HepG2 (cell line): Measurements from ENCODE around the gene LRRC28. TPM values are rescaled to one million over a fixed set of nuclear protein-coding genes. Genes with fewer than 3 reads are reported as not detected.

Source experiments
- ATAC-seq: fragments of 200-7000 bp; cut with Tn5 transposase; 3 replicates; pipeline ENCODE4 v1.9.1; 2020; ENCODE audit warnings: mild to moderate bottlenecking, moderate library complexity
- BruUV-seq: library from RNA; stranded (reverse); fragments of 400-500 nt; replicated peaks from 2 replicates; lab custom pipeline; 2021; lab: Mats Ljungman, UMichigan
- CTCF ChIA-PET: fragments of 300-600 bp; formaldehyde crosslinking; extraction: SDS; loops from one replicate; lab custom pipeline; 2021; ENCODE audit warnings: low total read pairs, inconsistent platforms, low intra/inter-chr PET ratio; lab: Yijun Ruan, JAX
- POLR2A ChIA-PET: fragments of 350-600 bp; sonication (Branson Sonifier 250); formaldehyde crosslinking; loops from one replicate; lab custom pipeline; 2020; ENCODE audit warnings: antibody characterized with exemption, inconsistent platforms; lab: Yijun Ruan, JAX
- DNase-seq: peaks from one replicate; pipeline ENCODE4 v3.0.0-alpha.2; 2015; ENCODE audit warnings: low spot score
- FAIRE-seq: peaks from 3 replicates; lab custom pipeline; 2011; peaks lifted over from hg19 to GRCh38; lab: Jason Lieb, UNC
- H2AFZ ChIP-seq: one replicate; pipeline ENCODE4 v1.6.1; 2011; ENCODE audit warnings: low read length, inconsistent platforms
- H3K27ac ChIP-seq: fragments of 300-600 bp; 3 replicates; pipeline ENCODE4 v1.8.0; 2011; ENCODE audit warnings: mixed run types, mild to moderate bottlenecking, mixed read lengths, low read length, inconsistent platforms; ENCODE audit not compliant: insufficient read depth; ENCODE audit errors: extremely low read length
- H3K27me3 ChIP-seq, 2 experiments: fragments of 200-600 bp in 1 of 2; 2 replicates in 1 of 2; 3 replicates in 1 of 2; pipeline versions ENCODE4 v1.6.0 to v1.8.0; 2011; ENCODE audit warnings: low read length in 2 of 2, mild to moderate bottlenecking in 2 of 2, moderate library complexity in 2 of 2, inconsistent platforms in 1 of 2; ENCODE audit not compliant: insufficient read depth in 2 of 2, control insufficient read depth in 1 of 2
- H3K36me3 ChIP-seq, 2 experiments: fragments of 200-600 bp in 1 of 2; replicated peaks in 1 of 2; 2 replicates in 1 of 2; 3 replicates in 1 of 2; pipeline versions ENCODE4 v1.5.1 to v1.8.0; 2011; ENCODE audit warnings: low read length in 2 of 2, inconsistent platforms in 1 of 2; ENCODE audit not compliant: insufficient read depth in 2 of 2, control insufficient read depth in 1 of 2
- H3K4me1 ChIP-seq: 2 replicates; pipeline ENCODE4 v1.5.1; 2012; ENCODE audit warnings: low read length, inconsistent platforms; ENCODE audit not compliant: insufficient read depth
- H3K4me2 ChIP-seq: 2 replicates; pipeline ENCODE4 v1.6.0; 2011; ENCODE audit warnings: low read depth, low read length, inconsistent platforms
- H3K4me3 ChIP-seq, 3 experiments: fragments of 200-600 bp in 1 of 3; sonication (generic), shearing (Covaris generic) in 1 of 3; replicated peaks in 1 of 3; 2 replicates each; pipeline ENCODE4 v1.5.1; 2011 to 2016; ENCODE audit warnings: low read length in 3 of 3, inconsistent platforms in 2 of 3, low read depth in 2 of 3, mild to moderate bottlenecking in 2 of 3, control low read depth in 1 of 3, mixed read lengths in 1 of 3; ENCODE audit not compliant: insufficient read depth in 1 of 3
- H3K79me2 ChIP-seq: one replicate; pipeline ENCODE4 v1.6.1; 2011; ENCODE audit warnings: low read length, inconsistent platforms; ENCODE audit not compliant: insufficient read depth
- H3K9ac ChIP-seq: 2 replicates; pipeline ENCODE4 v1.6.0; 2011; ENCODE audit warnings: mild to moderate bottlenecking, low read depth, low read length, inconsistent platforms; ENCODE audit not compliant: insufficient read depth
- H3K9me3 ChIP-seq: 2 replicates; pipeline ENCODE4 v1.5.1; 2012; ENCODE audit warnings: mild to moderate bottlenecking, low read length
- H4K20me1 ChIP-seq: 2 replicates; pipeline ENCODE4 v1.6.0; 2011; ENCODE audit warnings: inconsistent platforms, mild to moderate bottlenecking, low read length, moderate library complexity; ENCODE audit not compliant: insufficient read depth
- IRF2 ChIP-seq: IDR thresholded peaks from 2 replicates; pipeline ENCODE4 v1.6.1; 2018; ENCODE audit warnings: missing genetic modification reagents, missing compliant biosample characterization
- KAT7 ChIP-seq: IDR thresholded peaks from 2 replicates; pipeline ENCODE4 v1.6.1; 2018; ENCODE audit warnings: borderline replicate concordance, missing compliant biosample characterization
- KDM3A ChIP-seq: IDR thresholded peaks from 2 replicates; pipeline ENCODE4 v1.6.1; 2018; ENCODE audit warnings: low read depth, missing compliant biosample characterization
- NCOA1 ChIP-seq: sonication (generic); formaldehyde crosslinking; IDR thresholded peaks from 2 replicates; pipeline ENCODE4 v1.9.0; 2021; ENCODE audit warnings: missing genetic modification reagents
- NFE2 ChIP-seq: sonication (generic); formaldehyde crosslinking; IDR thresholded peaks from 2 replicates; pipeline ENCODE4 v1.4.0; 2020; ENCODE audit warnings: missing genetic modification reagents
- PHF20 ChIP-seq: sonication (generic); formaldehyde crosslinking; IDR thresholded peaks from 2 replicates; pipeline ENCODE4 v1.5.0; 2020; ENCODE audit warnings: mild to moderate bottlenecking, missing genetic modification reagents
- RFXAP ChIP-seq: sonication (generic); formaldehyde crosslinking; IDR thresholded peaks from 2 replicates; pipeline ENCODE4 v1.4.0; 2020; ENCODE audit warnings: missing genetic modification reagents, borderline replicate concordance
- SIN3A ChIP-seq: IDR thresholded peaks from 2 replicates; pipeline ENCODE4 v1.6.1; 2011; ENCODE audit warnings: low read depth, mild to moderate bottlenecking, control low read depth, low read length, borderline replicate concordance
- SOX5 ChIP-seq: IDR thresholded peaks from 2 replicates; pipeline ENCODE4 v1.6.1; 2016; ENCODE audit warnings: borderline replicate concordance
- TEAD3 ChIP-seq: optimal IDR thresholded peaks from 2 replicates; pipeline ENCODE3; 2016; ENCODE audit warnings: borderline replicate concordance
- ZNF605 ChIP-seq: sonication (generic); formaldehyde crosslinking; IDR thresholded peaks from 2 replicates; pipeline ENCODE4 v1.8.0; 2022; ENCODE audit warnings: mild to moderate bottlenecking, missing genetic modification reagents
- WGBS: methylation state at CpG from one replicate; pipeline ENCODE4 v1.1.6; 2017; ENCODE audit warnings: low lambda C conversion rate; 5-methylcytosine and 5-hydroxymethylcytosine counted together
- in situ Hi-C: cut with HindIII; loops from 2 replicates; pipeline ENCODE4 v1.10.0; 2017; ENCODE audit warnings: low pct_unique_long_range_greater_than_20kb; ENCODE audit not compliant: extremely low pct_ligation_motif_present
- intact Hi-C: fragments of 100-400 bp; cut with micrococcal nuclease; formaldehyde crosslinking; loops from one replicate; pipeline ENCODE4 v1.10.0; 2022; ENCODE audit not compliant: unreplicated experiment
- polyA plus RNA-seq, 8 experiments: library from polyadenylated mRNA; depleted of rRNA in 3 of 8; stranded (reverse) in 7 of 8; unstranded in 1 of 8; fragments of >200 nt; fragmentation: Illumina TruSeq in 4 of 8; extraction: Trizol in 4 of 8; gene quantifications; 2 replicates each; pipeline versions ENCODE4 v1.2.1 to v1.2.3, GENCODE V29; 2011 to 2016; ENCODE audit warnings: low read depth in 4 of 8, missing spikeins in 1 of 8, mixed read lengths in 1 of 8; ENCODE audit not compliant: insufficient read depth in 1 of 8
- total RNA-seq, 5 experiments: library from RNA; depleted of rRNA; stranded (reverse); fragments of >200 nt; fragmentation: Illumina TruSeq; extraction: Trizol; gene quantifications; 2 replicates each; pipeline ENCODE4 v1.2.3, GENCODE V29; 2016; ENCODE audit warnings: low read depth in 1 of 5
- TF ChIP-seq, protein P1 (sequence below): sonication (generic); formaldehyde crosslinking; IDR thresholded peaks from 2 replicates; pipeline ENCODE4 v1.4.0; 2020; ENCODE audit warnings: missing genetic modification reagents, mild to moderate bottlenecking, borderline replicate concordance

LRRC28 gene
- total and polyA plus RNA-seq, 2 of the 13 experiments (the other 11 are each of a cell fraction or from before 2014, with no cell fraction given), result 17.5 to 21.3 TPM

- peaks cover 23% of the 10 kb centered on the region for H3K4me1 ChIP-seq
- no peak for TF ChIP-seq KDM3A
- no peak for TF ChIP-seq KAT7 (CRISPR knock-in tag)
- TF ChIP-seq SIN3A, result no peak
- TF ChIP-seq NFE2 (CRISPR knock-in tag), result no peak
- TF ChIP-seq TEAD3 (CRISPR knock-in tag), result no peak
- TF ChIP-seq NCOA1 (CRISPR knock-in tag), result no peak
- TF ChIP-seq IRF2 (CRISPR knock-in tag), result no peak
- TF ChIP-seq ZNF605 (CRISPR knock-in tag), result no peak
- TF ChIP-seq, protein P1, sequence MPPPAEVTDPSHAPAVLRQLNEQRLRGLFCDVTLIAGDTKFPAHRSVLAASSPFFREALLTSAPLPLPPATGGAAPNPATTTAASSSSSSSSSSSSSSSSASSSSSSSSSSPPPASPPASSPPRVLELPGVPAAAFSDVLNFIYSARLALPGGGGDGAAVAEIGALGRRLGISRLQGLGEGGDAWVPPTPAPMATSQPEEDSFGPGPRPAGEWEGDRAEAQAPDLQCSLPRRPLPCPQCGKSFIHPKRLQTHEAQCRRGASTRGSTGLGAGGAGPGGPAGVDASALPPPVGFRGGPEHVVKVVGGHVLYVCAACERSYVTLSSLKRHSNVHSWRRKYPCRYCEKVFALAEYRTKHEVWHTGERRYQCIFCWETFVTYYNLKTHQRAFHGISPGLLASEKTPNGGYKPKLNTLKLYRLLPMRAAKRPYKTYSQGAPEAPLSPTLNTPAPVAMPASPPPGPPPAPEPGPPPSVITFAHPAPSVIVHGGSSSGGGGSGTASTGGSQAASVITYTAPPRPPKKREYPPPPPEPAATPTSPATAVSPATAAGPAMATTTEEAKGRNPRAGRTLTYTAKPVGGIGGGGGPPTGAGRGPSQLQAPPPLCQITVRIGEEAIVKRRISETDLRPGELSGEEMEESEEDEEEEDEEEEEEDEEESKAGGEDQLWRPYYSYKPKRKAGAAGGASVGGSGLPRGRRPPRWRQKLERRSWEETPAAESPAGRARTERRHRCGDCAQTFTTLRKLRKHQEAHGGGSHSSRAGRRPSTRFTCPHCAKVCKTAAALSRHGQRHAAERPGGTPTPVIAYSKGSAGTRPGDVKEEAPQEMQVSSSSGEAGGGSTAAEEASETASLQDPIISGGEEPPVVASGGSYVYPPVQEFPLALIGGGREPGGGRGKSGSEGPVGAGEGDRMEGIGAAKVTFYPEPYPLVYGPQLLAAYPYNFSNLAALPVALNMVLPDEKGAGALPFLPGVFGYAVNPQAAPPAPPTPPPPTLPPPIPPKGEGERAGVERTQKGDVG (CRISPR knock-in tag), result no peak
- no peak for TF ChIP-seq PHF20 (CRISPR knock-in tag)
- TF ChIP-seq RFXAP, result no peak
- no peak for TF ChIP-seq SOX5
- CTCF ChIA-PET, result no interaction called here
- no peaks in the 10 kb centered on the region for H3K79me2 ChIP-seq
- H3K27ac ChIP-seq, result no peak overlapping the region
- no TSS peak for BruUV-seq
- FAIRE-seq (no peak), DNase-seq (no peak), ATAC-seq (no peak)
- H3K27me3 ChIP-seq, result no peaks in the 10 kb centered on the region
- H3K36me3 ChIP-seq, result no peaks in the 10 kb centered on the region
- no peak overlapping the region for H3K4me3 ChIP-seq
- POLR2A ChIA-PET, result interaction anchor here (1.0 kb wide), 1 partner anchor 346 kb away, joined by 4 read pairs; the partner anchor contains the start of gene LYSMD4
- intact Hi-C loops, result no loop called here
- in situ Hi-C loops, result no loop called here
- H3K4me2 ChIP-seq, result no peak overlapping the region
- no peak overlapping the region for H3K9ac ChIP-seq
- no peak overlapping the region for H2AFZ ChIP-seq
- H4K20me1 ChIP-seq, result no peaks in the 10 kb centered on the region
- WGBS, result 99% methylated on average over 8 of the region's 8 CpGs
- no peaks in the 10 kb centered on the region; the same call in 1 of the 2 replicates for H3K9me3 ChIP-seq
These were observed 136.3 kb downstream of the LRRC28 start for GRCh38 chr15:99387421-99388168.
